ENCODE data around the gene KCNMA1.

KCNMA1 gene

DNA sequence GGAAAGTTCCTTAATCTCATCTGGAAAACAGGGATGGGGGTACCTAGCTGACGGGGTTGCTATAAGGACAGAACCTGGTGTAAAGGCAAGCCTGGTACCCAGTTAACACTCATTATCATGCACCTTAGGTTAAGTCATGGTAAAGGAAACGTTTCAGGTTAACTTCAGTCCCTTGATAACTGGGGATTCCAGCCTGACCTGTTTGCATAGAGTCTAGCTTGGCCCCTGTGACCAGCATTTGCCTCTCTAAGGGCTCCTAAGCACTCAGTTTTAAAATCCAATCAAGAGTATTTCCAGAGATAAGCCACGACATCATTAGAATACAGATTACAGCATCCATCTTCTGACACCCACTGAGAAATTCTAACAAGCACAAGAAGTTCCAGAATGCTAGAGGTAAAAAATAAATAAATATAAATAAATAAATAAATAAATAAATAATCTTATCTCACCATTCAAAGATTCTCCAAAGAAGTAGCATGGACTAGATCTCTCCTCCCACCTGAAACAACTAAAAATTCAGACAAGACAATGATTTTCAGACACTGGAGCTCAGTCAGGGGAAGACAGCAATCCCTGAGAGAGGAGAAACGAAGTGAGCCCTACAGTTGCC is 184.6 kb downstream of the KCNMA1 start:
- Histone ChIP-seq H3K9ac (ENCODE audit: low read depth in 1 of 2, low read length in 2 of 2) (no peak overlapping the region), H3K4me1 (ENCODE audit: control insufficient read depth in 2 of 2, insufficient read depth in 2 of 2, low read length in 2 of 2) (peaks cover 0 to 7% of the 10 kb centered on the region in 2 donors), H3K27ac (ENCODE audit: low read depth in 2 of 2, low read length in 2 of 2) (no peak overlapping the region), H3K9me3 (ENCODE audit: control insufficient read depth in 2 of 2, low read length in 2 of 2) (no peaks in the 10 kb centered on the region), H3K27me3 (ENCODE audit: control insufficient read depth in 2 of 2, insufficient read depth in 2 of 2, low read length in 2 of 2) (no peaks in the 10 kb centered on the region), H3K4me3 (ENCODE audit: low read length in 2 of 2) (no peak overlapping the region), H3K36me3 (ENCODE audit: control insufficient read depth in 2 of 2, insufficient read depth in 2 of 2, low read length in 2 of 2) (no peaks in the 10 kb centered on the region)

DNA sequence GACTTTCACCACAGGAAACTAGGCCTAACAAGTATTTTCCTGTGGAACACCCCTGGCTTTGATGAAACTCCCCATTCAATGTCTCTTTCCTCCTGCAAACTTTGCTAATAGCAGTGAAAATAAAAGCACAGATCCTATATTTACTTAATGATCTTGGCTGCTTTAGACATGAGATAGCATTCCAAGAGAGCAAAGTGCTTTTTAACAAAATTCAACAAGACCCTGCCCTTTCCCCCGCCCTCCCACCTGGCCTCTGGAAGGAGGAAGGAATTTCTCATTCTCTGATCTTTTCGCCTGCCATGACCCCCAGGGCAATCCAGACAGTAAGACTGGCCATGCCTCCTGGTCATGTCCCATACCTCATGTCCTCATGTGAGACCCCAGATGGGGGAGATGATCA is 185.7 kb downstream of the KCNMA1 start:
- no peaks in the 10 kb centered on the region for H3K36me3 ChIP-seq (ENCODE audit: control insufficient read depth in 2 of 2, insufficient read depth in 2 of 2, low read length in 2 of 2)
- no peaks in the 10 kb centered on the region for H3K9me3 ChIP-seq (ENCODE audit: control insufficient read depth in 2 of 2, low read length in 2 of 2)
- no peak overlapping the region for H3K27ac ChIP-seq (ENCODE audit: low read depth in 2 of 2, low read length in 2 of 2)

GRCh38 chr10:77448226-77448625 is 189.4 kb downstream of the KCNMA1 start:
- Histone ChIP-seq H3K9me3 (ENCODE audit: control insufficient read depth in 2 of 2, low read length in 2 of 2) (no peaks in the 10 kb centered on the region), H3K27me3 (ENCODE audit: control insufficient read depth in 2 of 2, insufficient read depth in 2 of 2, low read length in 2 of 2) (no peaks in the 10 kb centered on the region), H3K36me3 (ENCODE audit: control insufficient read depth in 2 of 2, insufficient read depth in 2 of 2, low read length in 2 of 2) (no peaks in the 10 kb centered on the region), H3K4me1 (ENCODE audit: control insufficient read depth in 2 of 2, insufficient read depth in 2 of 2, low read length in 2 of 2) (no peaks in the 10 kb centered on the region), H3K27ac (ENCODE audit: low read depth in 2 of 2, low read length in 2 of 2) (peak overlapping the region in 1 of 2 donors; percentile 2), H3K4me3 (ENCODE audit: low read length in 2 of 2) (no peak overlapping the region), H3K9ac (ENCODE audit: low read depth in 1 of 2, low read length in 2 of 2) (no peak overlapping the region)

More for the DNA sequence above, 185.7 kb downstream of the KCNMA1 start:
- H3K9ac ChIP-seq (ENCODE audit: low read depth in 1 of 2, low read length in 2 of 2), result no peak overlapping the region
- H3K4me1 ChIP-seq (ENCODE audit: control insufficient read depth in 2 of 2, insufficient read depth in 2 of 2, low read length in 2 of 2), result peaks cover 0 to 7% of the 10 kb centered on the region in 2 donors
- no peak overlapping the region for H3K4me3 ChIP-seq (ENCODE audit: low read length in 2 of 2)
- H3K27me3 ChIP-seq (ENCODE audit: control insufficient read depth in 2 of 2, insufficient read depth in 2 of 2, low read length in 2 of 2), result no peaks in the 10 kb centered on the region

DNA sequence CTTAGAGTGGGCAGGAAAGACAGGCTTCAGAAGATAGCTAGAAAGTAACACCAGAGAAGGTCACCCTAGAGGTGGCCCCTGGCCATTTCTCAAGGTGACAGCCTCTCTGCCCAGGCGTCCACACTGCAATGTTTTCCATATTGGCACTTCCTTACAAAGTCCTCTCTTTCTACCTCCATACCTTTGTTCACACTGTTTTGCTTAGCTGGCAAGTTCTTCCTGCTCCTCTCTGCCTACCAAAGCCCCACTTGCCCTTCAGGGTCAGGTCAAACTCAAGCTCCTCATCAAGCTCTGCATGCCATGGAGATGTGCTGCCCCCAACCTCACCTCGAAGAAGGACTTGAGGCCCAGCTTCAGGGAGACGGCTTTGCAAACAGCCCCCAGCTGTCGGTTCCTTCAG is 190.9 kb downstream of the KCNMA1 start:
- H3K4me3 ChIP-seq (ENCODE audit: low read length in 2 of 2), result no peak overlapping the region
- H3K9me3 ChIP-seq (ENCODE audit: control insufficient read depth in 2 of 2, low read length in 2 of 2), result no peaks in the 10 kb centered on the region
- H3K36me3 ChIP-seq (ENCODE audit: control insufficient read depth in 2 of 2, insufficient read depth in 2 of 2, low read length in 2 of 2), result no peaks in the 10 kb centered on the region
- no peaks in the 10 kb centered on the region for H3K27me3 ChIP-seq (ENCODE audit: control insufficient read depth in 2 of 2, insufficient read depth in 2 of 2, low read length in 2 of 2)
- H3K27ac ChIP-seq (ENCODE audit: low read depth in 2 of 2, low read length in 2 of 2), result no peak overlapping the region
- H3K4me1 ChIP-seq (ENCODE audit: control insufficient read depth in 2 of 2, insufficient read depth in 2 of 2, low read length in 2 of 2), result no peaks in the 10 kb centered on the region
- H3K9ac ChIP-seq (ENCODE audit: low read depth in 1 of 2, low read length in 2 of 2), result no peak overlapping the region

DNA sequence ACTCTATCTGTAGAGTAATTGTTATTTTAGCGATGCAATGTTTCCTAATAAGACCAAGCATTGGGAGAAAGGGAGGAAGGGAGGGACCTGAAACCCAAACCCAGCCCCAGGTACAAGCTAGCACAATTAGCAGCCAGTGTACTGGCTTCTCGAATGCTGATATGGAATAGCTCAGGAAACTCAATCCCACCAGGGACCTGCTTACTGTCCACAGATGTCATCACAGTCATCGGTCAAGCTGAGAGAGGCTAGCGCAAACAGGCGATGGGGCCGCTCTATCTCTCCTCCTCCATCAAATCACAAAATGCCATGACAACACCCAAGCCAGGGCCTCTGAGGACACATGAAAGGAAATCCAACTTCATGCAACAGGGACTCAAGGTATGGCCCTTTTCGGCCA is 192.1 kb downstream of the KCNMA1 start:
- Histone ChIP-seq H3K4me1 (ENCODE audit: control insufficient read depth in 2 of 2, insufficient read depth in 2 of 2, low read length in 2 of 2) (no peaks in the 10 kb centered on the region), H3K27ac (ENCODE audit: low read depth in 2 of 2, low read length in 2 of 2) (no peak overlapping the region)

DNA sequence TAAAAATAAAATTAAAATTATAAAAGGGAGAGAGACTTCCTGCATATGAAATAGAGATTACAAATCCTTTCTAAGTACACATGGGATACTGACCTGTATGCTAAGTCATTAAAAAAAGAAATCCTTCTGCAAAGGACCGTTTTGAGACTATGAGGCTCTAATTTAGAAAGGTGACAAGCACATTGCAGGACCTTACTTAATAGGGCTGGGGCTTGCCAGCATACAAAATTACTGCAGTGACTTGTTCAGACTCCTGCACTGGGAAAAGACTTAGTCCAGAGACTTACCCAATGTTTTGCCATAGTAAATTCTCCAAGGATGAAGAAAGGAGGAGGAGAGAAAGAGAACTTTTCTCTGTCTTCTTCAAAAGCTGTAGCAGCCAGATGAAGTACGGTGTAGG is 193.6 kb downstream of the KCNMA1 start:
- H3K4me3 ChIP-seq (ENCODE audit: low read length in 2 of 2), result no peak overlapping the region
- H3K9ac ChIP-seq (ENCODE audit: low read depth in 1 of 2, low read length in 2 of 2), result no peak overlapping the region
- no peaks in the 10 kb centered on the region for H3K9me3 ChIP-seq (ENCODE audit: control insufficient read depth in 2 of 2, low read length in 2 of 2)
- H3K27ac ChIP-seq (ENCODE audit: low read depth in 2 of 2, low read length in 2 of 2), result no peak overlapping the region
- H3K27me3 ChIP-seq (ENCODE audit: control insufficient read depth in 2 of 2, insufficient read depth in 2 of 2, low read length in 2 of 2), result no peaks in the 10 kb centered on the region
- no peaks in the 10 kb centered on the region for H3K36me3 ChIP-seq (ENCODE audit: control insufficient read depth in 2 of 2, insufficient read depth in 2 of 2, low read length in 2 of 2)
- H3K4me1 ChIP-seq (ENCODE audit: control insufficient read depth in 2 of 2, insufficient read depth in 2 of 2, low read length in 2 of 2), result no peaks in the 10 kb centered on the region

More for the DNA sequence above, 192.1 kb downstream of the KCNMA1 start:
- Histone ChIP-seq H3K9me3 (ENCODE audit: control insufficient read depth in 2 of 2, low read length in 2 of 2) (no peaks in the 10 kb centered on the region), H3K9ac (ENCODE audit: low read depth in 1 of 2, low read length in 2 of 2) (no peak overlapping the region), H3K4me3 (ENCODE audit: low read length in 2 of 2) (no peak overlapping the region), H3K36me3 (ENCODE audit: control insufficient read depth in 2 of 2, insufficient read depth in 2 of 2, low read length in 2 of 2) (no peaks in the 10 kb centered on the region), H3K27me3 (ENCODE audit: control insufficient read depth in 2 of 2, insufficient read depth in 2 of 2, low read length in 2 of 2) (no peaks in the 10 kb centered on the region)

DNA sequence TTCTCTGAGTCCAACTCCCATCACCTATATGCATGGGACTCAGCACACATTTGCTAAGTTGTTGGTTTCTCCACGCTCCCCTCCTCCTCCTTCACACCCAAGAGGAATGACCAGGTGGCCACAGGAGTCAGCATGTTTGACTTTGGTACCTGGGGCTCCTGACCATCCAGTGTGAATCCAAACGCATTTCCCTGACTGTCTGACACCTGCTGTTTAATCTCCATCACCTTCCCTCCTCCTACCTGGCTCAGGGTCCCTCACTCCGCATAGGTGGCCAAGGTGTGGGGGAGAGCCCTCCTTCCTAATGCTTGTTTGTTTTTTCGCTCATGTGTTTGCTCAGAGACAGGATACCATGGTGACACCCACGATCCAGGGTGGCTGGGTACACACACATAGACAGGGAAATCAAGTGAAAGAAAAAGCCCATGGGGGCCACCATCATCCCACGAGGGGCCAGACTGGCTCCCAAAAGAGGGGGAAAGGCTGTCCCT is 194.9 kb downstream of the KCNMA1 start:
- Histone ChIP-seq H3K4me1 (ENCODE audit: control insufficient read depth in 2 of 2, insufficient read depth in 2 of 2, low read length in 2 of 2) (no peaks in the 10 kb centered on the region), H3K27me3 (ENCODE audit: control insufficient read depth in 2 of 2, insufficient read depth in 2 of 2, low read length in 2 of 2) (no peaks in the 10 kb centered on the region), H3K9ac (ENCODE audit: low read depth in 1 of 2, low read length in 2 of 2) (no peak overlapping the region), H3K36me3 (ENCODE audit: control insufficient read depth in 2 of 2, insufficient read depth in 2 of 2, low read length in 2 of 2) (no peaks in the 10 kb centered on the region), H3K4me3 (ENCODE audit: low read length in 2 of 2) (no peak overlapping the region), H3K9me3 (ENCODE audit: control insufficient read depth in 2 of 2, low read length in 2 of 2) (no peaks in the 10 kb centered on the region), H3K27ac (ENCODE audit: low read depth in 2 of 2, low read length in 2 of 2) (no peak overlapping the region)

DNA sequence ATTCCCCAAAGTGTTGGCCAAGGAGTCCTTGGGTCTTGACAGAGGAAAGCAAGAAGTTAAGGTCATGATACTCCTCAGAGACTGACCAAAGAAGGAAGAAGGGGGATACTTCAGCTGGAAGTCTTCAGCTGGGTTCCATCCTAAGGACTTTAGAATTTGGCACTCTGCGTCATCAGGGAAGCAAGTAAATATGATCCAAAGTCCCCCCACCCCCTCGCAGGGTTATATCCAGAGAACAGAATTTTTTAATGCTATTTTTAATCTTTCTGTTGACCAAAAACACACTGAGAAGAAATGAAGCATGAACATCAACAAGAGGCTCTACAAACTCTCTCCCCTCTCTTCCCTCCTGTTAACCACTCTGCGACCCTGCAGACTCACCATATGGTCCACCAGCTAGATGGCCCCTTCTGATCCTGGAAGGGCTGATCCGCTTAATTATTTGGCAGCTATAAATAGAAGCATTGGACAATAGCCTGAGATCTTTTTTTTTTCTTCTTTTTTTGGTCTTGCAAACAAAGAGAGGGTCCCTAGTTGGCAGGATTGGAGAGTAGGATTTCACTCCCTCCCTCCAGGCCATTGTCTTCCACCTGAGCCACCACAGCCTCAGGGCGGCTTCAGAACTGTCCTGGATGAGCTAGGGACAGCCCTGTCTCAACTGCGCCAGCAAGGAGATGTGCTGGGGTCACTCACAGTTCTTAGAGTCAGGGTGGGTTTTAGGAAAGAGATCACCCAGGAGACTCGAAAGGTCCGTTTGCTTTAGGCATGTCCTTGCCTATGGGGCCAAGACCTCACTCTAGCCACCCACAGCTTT is 196.0 kb downstream of the KCNMA1 start:
- no peak overlapping the region for H3K9ac ChIP-seq (ENCODE audit: low read depth in 1 of 2, low read length in 2 of 2)
- no peaks in the 10 kb centered on the region for H3K36me3 ChIP-seq (ENCODE audit: control insufficient read depth in 2 of 2, insufficient read depth in 2 of 2, low read length in 2 of 2)
- H3K27ac ChIP-seq (ENCODE audit: low read depth in 2 of 2, low read length in 2 of 2), result peak overlapping the region in 1 of 2 donors; percentile 16
- no peaks in the 10 kb centered on the region for H3K4me1 ChIP-seq (ENCODE audit: control insufficient read depth in 2 of 2, insufficient read depth in 2 of 2, low read length in 2 of 2)
- no peaks in the 10 kb centered on the region for H3K9me3 ChIP-seq (ENCODE audit: control insufficient read depth in 2 of 2, low read length in 2 of 2)
- no peak overlapping the region for H3K4me3 ChIP-seq (ENCODE audit: low read length in 2 of 2)
- H3K27me3 ChIP-seq (ENCODE audit: control insufficient read depth in 2 of 2, insufficient read depth in 2 of 2, low read length in 2 of 2), result no peaks in the 10 kb centered on the region

- no peaks in the 10 kb centered on the region for H3K36me3 ChIP-seq (ENCODE audit: control insufficient read depth in 2 of 2, insufficient read depth in 2 of 2, low read length in 2 of 2)
- no peak overlapping the region for H3K27ac ChIP-seq (ENCODE audit: low read depth in 2 of 2, low read length in 2 of 2)
- H3K4me1 ChIP-seq (ENCODE audit: control insufficient read depth in 2 of 2, insufficient read depth in 2 of 2, low read length in 2 of 2), result no peaks in the 10 kb centered on the region
- H3K27me3 ChIP-seq (ENCODE audit: control insufficient read depth in 2 of 2, insufficient read depth in 2 of 2, low read length in 2 of 2), result no peaks in the 10 kb centered on the region
- H3K4me3 ChIP-seq (ENCODE audit: low read length in 2 of 2), result no peak overlapping the region
- no peak overlapping the region for H3K9ac ChIP-seq (ENCODE audit: low read depth in 1 of 2, low read length in 2 of 2)
- no peaks in the 10 kb centered on the region for H3K9me3 ChIP-seq (ENCODE audit: control insufficient read depth in 2 of 2, low read length in 2 of 2)
Measured at GRCh38 chr10:77436257-77436975, 201.2 kb downstream of the KCNMA1 start.

DNA sequence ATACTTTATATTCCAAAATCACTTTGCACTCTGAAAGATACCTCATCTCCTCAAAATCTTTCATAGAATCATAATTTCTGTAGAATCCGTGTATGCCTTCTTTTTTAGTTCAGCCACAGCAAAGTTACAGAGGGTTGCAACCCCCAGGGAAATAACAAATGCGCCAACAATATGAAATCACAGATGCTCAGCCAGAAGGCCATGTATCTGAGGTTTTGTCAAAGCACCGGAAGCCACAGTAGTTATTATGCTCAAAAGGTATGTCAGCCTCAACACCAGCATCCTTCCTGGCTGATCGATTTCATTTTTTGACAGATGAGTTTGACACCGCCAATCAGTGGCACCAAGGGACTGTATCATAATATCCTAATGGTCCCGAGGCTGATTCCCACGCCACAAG is 204.1 kb downstream of the KCNMA1 start:
- H3K27ac ChIP-seq (ENCODE audit: low read depth in 2 of 2, low read length in 2 of 2), result no peak overlapping the region
- H3K4me3 ChIP-seq (ENCODE audit: low read length in 2 of 2), result no peak overlapping the region
- no peaks in the 10 kb centered on the region for H3K4me1 ChIP-seq (ENCODE audit: control insufficient read depth in 2 of 2, insufficient read depth in 2 of 2, low read length in 2 of 2)
- H3K36me3 ChIP-seq (ENCODE audit: control insufficient read depth in 2 of 2, insufficient read depth in 2 of 2, low read length in 2 of 2), result no peaks in the 10 kb centered on the region
- no peaks in the 10 kb centered on the region for H3K9me3 ChIP-seq (ENCODE audit: control insufficient read depth in 2 of 2, low read length in 2 of 2)
- H3K27me3 ChIP-seq (ENCODE audit: control insufficient read depth in 2 of 2, insufficient read depth in 2 of 2, low read length in 2 of 2), result no peaks in the 10 kb centered on the region
- H3K9ac ChIP-seq (ENCODE audit: low read depth in 1 of 2, low read length in 2 of 2), result no peak overlapping the region
